Cerebellar nuclear complex (tissue), 1 donor: ENCODE measurements around the gene CNIH2.
A peak's percentile ranks its signal among the peaks of the same experiment; 100 is the strongest.
"Not testable (repeated sequence)": the region's sequence is repeated elsewhere in the genome, so short reads cannot be mapped to it uniquely, and the experiment has no call there.

ENCODE experiments used
- DNase-seq, 2 experiments: peaks; one replicate each; lab custom pipeline; 2025; lab: John Stamatoyannopoulos, UW

CNIH2 gene

DNA sequence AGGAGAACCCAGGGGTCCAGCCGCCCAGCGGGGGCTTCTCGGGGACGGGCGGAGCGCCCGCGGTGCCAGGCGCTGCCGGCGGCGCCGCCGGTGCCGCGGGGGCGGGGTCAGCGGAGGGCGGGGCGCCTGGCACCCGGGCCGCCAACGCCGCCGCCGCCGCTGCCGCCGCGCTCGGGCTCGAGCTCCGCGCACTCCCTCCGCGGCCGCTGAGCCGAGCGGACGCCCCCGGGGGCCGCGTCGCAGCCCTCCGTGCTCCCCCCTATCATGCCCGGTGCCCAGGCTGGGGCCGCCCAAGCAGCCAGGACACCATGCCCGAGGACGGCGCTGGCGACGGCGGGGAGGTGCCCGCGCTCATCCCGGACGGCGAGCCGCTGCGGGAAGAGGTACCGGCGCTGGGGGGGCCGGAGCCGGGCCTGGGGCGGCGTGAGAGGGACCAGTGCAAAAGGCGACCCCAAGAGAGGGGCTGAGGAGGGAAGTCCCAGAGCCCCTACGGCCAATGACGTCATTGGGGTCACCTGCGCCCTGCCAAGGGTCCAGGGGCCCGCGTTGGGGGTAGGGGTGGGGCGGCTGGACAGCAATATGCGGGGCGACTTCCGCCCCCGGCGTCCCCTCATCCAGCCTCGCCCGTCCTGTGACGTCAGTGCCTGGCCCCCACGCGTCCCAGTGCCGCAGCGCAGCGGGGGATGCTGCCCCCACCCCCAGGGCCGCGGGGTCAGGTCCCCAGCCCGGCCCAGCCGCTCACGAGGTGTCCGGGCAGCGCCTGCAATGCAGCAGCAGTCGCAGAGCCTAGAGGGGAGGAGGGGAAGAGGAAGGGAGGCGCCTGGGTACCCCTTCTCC, 13.9 kb downstream of the CNIH2 start, which contains the start of gene TMEM151A:
TSS of gene TMEM151A (plus strand) at position 189 of the 837 bp plus-strand sequence. CDS start at position 309, 120 bp downstream.
- no peak for DNase-seq

DNA sequence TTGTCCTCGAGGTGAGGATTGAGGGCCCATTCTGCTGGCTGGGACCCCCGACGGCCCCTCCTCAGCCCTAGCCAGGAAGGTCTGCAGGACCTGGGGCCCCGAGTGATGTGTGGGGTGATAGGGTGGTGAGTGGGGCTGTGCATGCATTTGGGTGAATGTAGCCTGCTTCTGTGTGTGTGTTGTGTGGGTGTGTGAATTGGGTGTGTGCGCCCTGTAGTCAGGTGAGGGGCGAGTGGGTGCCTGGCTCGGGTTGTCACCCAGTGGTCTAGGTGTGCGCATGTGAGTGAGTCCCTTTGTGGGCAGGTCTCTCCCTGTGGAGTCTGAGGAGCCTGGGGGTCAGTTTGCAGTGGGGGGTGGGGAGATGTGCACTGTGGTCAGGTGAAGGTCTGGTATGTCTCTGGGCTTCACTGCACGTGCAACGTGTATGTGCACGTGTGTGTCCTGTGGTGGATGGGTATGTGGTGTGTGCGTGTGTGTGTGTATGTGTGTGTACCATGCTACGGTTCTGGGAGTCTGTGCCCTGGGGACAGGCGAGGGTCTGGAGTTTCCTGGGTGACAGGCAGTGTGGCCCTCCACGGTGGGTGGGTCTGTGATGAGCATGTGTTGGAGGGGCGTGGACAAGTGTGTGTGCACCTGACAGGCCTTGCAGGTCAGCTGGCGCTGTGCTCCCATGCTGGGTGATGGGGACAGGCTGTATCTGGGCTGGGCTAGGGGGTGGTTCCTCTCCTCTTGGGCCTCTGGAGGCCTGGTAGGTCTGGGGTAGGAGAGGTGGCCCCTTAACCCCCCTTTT, 14.8 kb downstream of the CNIH2 start:
- DNase-seq, result no peak

DNA sequence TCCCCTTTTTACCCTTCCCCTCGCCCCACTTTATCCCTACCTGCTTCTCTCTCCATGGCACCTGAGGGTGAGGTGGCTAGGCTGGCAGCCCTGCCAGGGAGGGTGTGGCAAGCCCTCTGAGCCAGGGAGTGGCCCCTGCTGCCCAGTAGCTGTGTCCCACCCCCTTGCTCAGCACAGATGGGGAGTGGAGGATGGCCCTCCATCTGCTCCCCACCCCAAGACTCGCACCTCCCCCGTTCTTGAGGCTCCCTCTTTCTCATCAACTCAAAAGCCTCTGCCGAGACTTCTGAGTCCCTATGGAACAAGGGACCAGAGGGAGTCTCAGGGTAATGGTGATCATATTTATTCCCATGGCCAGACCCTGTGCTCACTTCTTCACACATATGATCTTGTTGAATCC, 15.4 kb downstream of the CNIH2 start:
- DNase-seq, result no peak

DNA sequence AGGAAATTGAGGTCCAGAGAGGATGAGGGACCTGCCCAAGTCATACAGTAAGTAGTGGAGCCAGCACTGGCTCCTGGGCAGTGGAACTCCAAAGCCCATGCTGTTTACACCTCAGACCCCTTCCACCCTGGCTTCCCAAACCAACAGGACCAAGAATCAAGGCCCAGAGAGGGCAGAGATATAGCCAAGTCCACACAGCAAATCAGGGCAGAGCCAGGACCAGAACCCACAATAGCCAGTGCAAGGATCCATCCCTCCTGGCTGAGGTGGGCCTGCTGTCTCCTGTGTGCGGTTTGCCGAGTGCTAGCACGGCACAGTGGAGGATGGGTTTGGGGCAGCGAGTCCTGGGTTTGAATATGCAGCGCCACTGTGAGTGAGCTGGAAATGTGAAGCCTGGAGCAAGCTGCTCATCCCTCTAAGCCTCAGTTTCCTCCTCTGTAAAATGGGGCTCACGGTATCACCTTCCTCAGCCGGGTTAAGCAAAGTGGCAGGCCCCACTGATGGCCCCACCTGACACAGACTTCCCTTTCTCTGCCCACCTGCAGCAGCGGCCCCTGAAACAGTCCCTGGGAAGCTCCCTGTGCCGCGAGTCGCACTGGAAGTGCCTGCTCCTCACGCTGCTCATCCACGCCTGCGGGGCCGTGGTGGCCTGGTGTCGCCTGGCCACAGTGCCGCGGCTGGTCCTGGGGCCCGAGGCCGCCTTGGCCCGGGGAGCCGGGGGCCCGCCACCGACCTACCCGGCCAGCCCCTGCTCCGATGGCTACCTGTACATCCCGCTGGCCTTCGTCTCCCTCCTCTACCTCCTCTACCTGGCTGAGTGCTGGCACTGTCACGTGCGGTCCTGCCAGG, 16.0 kb downstream of the CNIH2 start:
- no peak for DNase-seq

DNA sequence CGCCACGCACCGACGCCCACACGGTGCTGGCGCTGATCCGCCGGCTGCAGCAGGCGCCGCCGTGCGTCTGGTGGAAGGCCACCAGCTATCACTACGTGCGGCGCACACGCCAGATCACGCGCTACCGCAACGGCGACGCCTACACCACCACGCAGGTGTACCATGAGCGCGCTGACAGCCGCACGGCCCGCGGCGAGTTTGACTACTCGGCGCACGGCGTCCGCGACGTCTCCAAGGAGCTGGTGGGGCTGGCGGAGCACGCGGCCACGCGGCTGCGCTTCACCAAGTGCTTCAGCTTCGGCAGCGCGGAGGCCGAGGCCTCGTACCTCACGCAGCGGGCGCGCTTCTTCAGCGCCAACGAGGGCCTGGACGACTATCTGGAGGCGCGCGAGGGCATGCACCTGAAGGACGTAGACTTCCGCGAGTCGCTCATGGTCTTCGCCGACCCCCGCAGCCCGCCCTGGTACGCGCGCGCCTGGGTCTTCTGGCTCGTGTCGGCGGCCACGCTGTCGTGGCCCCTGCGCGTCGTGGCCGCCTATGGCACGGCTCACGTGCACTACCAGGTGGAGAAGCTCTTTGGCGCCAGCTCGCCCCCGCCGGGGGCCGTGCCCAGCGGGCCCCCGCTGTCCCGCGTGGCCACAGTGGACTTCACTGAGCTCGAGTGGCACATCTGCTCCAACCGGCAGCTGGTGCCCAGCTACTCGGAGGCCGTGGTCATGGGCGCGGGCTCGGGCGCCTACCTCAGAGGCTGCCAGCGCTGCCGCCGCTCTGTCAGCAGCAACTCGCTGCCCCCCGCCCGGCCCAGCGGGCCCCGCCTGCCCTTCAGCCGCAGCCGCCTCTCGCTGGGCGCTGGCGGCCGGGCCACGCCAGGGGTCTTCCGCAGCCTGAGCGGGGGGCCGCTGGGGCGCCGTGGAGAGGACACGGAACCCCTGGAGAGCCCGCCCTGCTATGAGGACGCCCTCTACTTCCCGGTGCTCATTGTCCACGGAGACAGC, 16.9 kb downstream of the CNIH2 start:
- DNase-seq, result no peak

DNA sequence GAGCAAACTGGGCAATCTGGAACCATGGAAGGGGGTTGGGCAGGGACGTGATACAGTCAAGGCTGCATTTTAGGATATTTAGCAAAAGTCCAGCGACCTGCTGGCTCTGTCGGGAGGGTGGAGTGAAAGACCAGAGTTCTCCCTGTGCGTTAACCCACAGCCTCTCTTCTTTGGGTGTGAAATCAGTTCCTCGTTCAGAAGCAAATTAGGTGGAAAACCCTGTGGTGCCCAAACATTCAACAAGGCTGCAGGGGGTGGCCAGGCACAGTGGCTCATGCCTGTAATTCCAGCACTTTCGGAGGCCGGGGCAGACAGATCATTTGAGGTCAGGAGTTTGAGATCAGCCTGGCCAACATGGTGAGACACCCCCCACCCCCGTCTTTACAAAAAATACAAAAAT, 19.6 kb downstream of the CNIH2 start:
- no peak for DNase-seq

DNA sequence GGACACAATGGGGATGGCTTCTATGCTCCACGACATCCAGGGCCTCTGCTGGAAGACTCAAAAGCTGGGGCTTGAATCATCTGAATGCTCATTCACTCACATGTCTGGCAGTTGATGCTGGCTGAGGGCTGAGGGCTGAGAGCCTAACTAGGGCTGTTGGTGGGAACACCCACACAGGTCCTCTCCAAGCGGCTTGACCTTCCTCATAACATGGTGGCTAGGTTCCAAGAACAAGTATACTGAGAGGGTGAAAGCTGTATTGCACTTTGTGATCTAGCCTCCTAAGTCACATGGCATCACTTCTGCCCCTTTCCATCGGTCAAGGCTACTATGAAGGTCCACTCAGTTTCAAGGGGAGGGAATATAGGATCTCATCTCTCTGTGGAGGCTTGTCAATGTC, 21.2 kb downstream of the CNIH2 start:
- DNase-seq, result no peak

DNA sequence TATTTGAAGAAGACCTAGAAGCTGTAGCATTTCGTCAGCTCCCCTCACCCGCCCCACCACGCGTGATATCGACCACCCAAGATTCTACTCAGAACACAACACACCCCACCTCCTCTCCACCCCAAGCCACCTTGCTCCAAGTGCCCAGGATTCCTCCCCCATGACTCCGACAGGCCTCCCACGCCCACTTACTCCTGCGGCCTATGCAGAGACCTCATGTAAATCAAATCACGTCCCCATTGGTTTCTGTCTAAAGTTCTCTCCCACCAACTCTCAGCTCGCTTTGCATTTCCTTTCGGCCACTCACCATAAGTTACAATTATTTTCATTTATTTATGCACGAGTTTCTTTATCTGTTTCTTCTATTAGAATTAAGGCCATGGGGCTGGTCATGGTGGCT, 24.7 kb downstream of the CNIH2 start:
- DNase-seq, result no peak

DNA sequence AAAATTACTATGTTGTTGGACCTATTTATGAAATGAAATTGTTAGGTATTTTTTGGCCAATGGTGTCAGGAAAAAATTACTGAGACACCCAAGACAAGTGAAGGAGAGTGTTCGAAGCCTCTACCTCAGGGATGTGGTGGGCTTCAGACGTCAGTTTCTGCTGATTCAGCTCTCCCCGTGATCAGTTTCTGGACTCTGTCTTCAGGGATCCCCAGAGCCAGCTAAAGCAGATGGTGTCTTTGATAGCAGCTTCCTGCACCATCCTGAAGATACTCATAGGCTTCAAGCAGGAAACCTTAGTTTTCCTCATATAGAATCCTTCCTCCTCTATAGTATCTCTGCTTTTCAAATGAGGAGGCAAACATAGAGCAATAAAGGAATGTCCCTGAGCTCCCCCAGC, 31.5 kb downstream of the CNIH2 start:
- no peak for DNase-seq

DNA sequence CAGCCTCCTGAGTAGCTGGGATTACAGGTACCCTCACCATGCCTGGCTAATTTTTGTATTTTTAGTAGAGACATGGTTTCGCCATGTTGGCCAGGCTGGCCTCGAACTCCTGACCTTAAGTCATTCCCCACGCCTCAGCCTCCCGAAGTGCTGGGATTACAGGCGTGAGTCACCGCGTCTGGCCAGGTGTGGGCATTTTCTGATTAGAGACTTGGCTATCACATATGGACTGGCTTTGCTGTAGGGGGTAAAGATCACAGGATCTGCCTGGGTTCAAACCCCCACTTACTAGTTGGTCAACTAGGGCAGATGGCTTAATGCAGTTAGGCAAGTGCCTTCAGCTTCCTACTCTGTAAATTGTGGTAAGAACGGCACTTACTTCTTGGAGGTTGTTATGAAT, 32.3 kb downstream of the CNIH2 start:
- no peak for DNase-seq

DNA sequence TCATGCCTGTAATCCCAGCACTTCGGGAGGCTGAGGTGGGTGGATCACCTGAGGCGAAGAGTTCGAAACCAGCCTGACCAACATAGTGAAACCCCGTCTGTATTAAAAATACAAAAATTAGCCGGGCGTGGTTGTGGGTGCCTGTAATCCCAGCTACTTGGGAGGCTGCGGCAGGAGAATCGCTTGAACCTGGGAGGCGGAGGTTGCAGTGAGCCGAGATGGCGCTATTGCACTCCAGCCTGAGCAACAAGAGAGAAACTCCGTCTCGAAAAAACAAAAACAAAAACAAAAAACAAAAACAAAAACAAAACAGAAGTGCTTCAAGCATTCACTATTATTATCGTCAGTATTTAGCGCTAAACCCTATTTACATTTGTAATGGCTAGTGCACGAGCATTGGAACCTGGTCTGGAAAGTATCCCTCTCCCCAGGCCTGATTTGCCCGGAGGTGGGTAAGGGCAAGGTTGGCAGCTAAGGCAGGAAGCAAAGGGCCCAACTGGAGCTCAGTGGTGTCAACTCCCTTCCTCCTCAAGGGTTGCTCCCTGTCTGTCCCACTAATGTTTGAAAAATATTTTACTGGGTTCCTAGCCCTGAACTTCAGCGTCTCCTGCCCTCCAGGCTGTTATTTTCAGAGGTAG, 32.9 kb downstream of the CNIH2 start:
- DNase-seq, result not testable (repeated sequence)

DNA sequence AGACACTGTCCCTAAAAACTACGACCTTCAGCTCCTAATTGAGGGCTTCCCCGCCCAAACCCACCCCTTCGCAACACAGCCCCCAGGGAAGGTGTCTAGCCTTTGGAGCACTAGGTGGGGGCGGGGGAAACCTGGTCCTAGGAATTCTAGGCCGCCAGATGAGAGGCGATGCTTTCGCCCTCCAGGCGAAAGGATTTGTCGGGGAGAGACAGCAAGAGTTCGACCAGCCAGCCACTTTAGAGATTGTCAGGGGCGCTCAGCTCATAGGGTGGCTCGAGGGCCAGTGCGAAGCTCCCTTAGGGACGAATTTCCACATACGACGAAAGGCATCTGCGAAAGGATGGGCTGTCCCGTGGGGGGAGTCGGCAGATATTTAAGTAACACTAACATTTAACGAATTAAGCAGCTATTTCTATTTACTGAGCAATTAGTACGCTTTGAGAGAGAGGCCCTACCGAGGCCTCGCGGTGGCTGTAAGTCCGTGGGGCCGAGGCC, 33.5 kb downstream of the CNIH2 start:
- no peak for DNase-seq

DNA sequence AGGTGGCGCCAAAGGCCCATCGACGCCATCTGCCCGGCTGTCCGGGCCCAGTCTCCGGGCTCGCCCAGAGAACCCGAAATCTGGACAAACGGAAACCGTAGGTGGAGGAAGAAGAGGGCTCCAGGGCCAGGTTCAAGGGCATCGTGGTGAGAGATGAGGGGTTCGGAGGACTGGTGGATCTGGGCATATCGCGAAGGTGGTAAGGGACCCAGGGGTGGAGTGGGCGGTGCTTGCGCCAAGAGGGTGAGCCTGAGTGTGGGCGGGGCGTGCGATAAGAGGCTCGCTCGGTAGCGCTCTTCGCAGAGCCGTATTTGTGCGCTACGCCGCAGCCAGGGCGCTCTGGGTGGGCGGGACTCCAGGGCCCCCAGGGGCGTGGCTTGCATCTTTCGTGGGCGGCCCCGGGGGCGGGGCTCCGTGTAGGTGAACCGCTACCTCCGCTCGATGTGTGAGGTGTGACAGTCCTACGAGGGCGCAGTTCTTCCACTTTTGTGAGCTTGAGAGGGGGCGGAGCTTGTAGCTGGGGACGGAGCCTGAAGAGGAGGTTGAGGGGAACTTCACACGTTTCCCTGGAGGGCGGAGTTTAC, 34.1 kb downstream of the CNIH2 start:
- DNase-seq, result peak; percentile 50 to 51

DNA sequence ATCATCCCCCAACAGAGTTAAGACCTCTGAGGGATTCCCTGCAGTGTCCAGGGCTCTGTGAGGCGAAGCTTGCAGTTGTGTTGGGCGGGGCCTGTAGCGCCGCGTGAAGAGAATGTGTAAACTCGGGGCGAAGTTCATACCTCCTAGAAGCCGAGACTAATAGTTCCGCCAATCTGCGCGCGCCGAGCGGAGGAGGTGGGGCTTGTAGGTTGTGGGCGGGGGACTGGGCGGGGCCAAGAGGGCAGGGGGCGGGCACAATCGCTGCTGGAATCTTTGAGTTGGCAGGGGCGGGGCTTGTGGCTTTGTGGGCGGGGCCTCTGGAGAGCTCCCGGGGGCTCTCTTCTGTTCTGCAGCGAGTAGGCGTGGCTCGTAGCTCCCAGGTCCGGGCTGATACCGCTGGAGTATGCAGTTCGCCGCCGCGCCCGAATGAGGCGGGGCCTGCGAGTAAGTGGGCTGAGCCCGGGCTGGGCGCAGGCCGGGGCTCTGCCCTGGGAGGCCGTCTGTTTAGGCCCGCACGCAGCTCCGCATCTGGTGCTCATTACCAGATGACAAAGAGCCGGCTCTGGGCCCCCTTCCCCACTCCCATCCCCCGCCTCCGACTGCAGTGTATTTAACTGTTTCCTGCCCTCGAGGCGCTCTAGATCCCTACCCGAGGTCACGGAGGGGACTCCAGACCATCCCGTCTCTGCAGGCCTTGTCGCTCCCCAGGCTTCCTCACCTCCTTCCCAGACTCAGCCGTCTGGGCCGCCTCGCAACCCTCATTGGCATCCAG, 34.8 kb downstream of the CNIH2 start:
- DNase-seq, result peak; percentile 50 to 51

DNA sequence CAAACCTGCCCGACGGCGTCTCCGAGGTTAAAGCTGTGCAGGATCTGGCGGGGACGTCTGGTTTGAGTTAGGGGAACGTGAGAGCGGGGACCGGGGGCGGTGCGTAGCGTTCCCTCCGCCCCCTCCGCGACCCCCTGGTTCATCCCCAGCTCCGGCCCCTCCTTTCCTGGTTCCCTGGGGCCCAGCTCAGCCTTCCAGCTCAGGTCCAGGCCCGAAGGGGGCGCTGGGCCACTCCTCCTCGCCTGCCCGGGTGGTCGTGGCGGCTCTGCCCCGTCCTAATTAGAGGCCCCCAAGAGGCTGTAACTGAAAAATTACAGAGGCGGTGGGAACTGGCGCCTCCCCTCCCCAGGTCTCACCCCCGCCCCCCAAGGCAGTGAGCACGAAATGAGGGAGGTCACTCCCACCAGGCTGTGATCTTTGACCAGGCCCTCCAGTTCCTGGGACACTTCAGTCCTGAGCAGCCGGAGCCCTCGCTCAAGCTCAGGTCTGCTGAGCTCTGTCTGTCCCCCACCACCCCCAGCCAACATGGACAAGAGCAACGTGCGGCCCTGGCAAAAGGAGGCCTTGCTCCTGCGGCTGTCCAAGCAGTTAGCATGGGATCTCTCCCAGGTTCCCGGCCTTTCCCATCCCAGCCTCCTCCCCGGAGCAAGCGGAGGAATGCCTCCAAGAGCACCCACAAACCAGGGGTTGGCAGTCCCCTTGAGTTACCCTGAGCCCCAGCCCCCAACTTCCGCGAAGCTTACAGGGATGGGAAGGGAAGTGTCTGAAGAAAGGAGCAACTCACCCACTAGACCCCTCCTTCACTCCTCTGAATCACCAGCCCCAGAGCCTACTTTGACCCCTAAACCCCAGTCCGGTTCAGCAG, 35.6 kb downstream of the CNIH2 start:
- no peak for DNase-seq

DNA sequence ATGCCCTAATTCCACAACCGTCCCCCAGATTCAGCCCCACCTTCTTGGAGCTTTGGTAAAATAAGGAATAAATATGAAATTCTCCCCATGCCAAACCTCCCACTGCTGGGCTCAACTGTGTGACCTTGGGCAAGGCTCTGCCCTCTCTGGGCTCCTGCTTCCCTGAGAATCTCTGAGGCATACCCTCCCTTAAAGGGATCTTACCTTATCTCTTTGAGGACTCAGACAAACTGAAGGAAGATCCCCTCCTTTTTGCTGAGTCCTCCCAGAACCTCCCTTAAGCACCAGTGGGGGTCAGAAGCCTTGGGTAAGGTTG, 36.2 kb downstream of the CNIH2 start:
- DNase-seq, result no peak

DNA sequence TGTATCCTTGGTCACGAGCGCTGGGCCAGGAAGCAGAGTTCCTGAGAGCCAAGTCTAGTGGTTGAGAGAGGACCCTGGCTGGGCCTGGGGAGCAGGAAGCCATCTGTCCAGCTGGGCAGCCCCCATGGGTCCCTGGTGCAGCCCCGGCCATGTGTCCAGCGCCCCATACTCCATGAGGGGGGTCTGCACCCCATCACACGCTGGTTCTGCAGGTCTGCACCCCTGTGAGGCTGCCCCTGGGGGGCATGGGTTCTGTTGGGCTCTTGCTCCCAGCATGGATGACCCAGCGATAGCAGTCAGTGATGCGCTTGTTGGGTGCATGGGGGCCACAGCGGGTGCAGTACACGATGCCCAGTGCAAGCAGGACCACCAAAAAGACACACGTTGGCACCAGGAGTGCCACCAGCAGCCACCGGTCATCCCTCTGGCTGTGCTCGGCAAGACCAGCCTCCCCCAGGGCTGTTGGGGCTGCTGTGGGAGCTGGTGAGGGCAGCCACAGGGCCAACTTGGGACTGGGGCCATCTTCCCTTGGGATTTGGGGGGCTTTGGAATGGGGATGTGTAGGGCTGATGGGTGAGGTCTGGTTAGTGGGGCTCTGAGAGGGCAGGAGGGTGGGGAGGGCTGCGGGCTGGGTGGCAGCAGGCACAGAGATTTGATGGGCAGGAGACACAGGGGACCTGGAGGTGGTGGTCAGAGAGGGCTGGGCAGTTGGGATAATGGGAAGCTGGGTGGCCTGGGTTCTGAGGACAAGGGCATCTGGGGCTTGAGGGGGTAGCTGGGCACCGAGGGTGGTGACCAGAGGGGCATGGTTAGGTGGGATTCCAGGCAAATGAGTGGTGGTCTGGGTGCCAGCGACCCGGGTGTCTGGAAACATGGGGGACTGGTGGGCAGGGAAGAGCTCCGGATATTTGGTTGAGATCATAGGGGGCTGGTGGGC, 36.9 kb downstream of the CNIH2 start:
- no peak for DNase-seq
